Endothelial cell (in vitro differentiated cells): ENCODE measurements around the gene FBXW8. TPM values are rescaled to one million over a fixed set of nuclear protein-coding genes. Genes with fewer than 3 reads are reported as not detected.
"Not testable (repeated sequence)": the region's sequence is repeated elsewhere in the genome, so short reads cannot be mapped to it uniquely, and the experiment has no call there.

ENCODE experiments used
- DNase-seq: peaks from one replicate; pipeline ENCODE4 v3.0.0; 2021; ENCODE audit warnings: low spot score
- H3K27ac Mint-ChIP-seq: one replicate; pipeline ENCODE4 v1.8.0; 2021; ENCODE audit warnings: mixed read lengths, inconsistent platforms; ENCODE audit not compliant: unreplicated experiment
- H3K27me3 Mint-ChIP-seq: one replicate; pipeline ENCODE4 v1.8.0; 2021; ENCODE audit warnings: mild to moderate bottlenecking, moderate library complexity, mixed read lengths, inconsistent platforms; ENCODE audit not compliant: unreplicated experiment
- H3K36me3 Mint-ChIP-seq: one replicate; pipeline ENCODE4 v1.8.0; 2021; ENCODE audit warnings: mild to moderate bottlenecking, low read depth, mixed read lengths, inconsistent platforms; ENCODE audit not compliant: unreplicated experiment
- H3K4me1 Mint-ChIP-seq: one replicate; pipeline ENCODE4 v1.8.0; 2021; ENCODE audit warnings: mild to moderate bottlenecking, mixed read lengths, inconsistent platforms; ENCODE audit not compliant: unreplicated experiment
- H3K4me3 Mint-ChIP-seq: one replicate; pipeline ENCODE4 v1.8.0; 2021; ENCODE audit warnings: mild to moderate bottlenecking, mixed read lengths, inconsistent platforms; ENCODE audit not compliant: unreplicated experiment
- H3K9me3 Mint-ChIP-seq: one replicate; pipeline ENCODE4 v1.8.0; 2021; ENCODE audit warnings: mixed read lengths, inconsistent platforms; ENCODE audit not compliant: unreplicated experiment
- CTCF ChIP-seq: fragments of 200-600 bp; sonication (generic); IDR thresholded peaks from one replicate; pipeline ENCODE4 v1.5.0; 2021; ENCODE audit warnings: antibody characterized with exemption; ENCODE audit not compliant: unreplicated experiment
- total RNA-seq: library from RNA; stranded (reverse); fragmentation: NEBNext Ultra II Directional; extraction: Animal tissue kit (Norgen Biotek cat#: 25700); gene quantifications from one replicate; pipeline ENCODE4 v1.2.1, GENCODE V29; 2021; ENCODE audit not compliant: unreplicated experiment

The FBXW8 gene
- total RNA-seq, 1 donor from 2014 or later, result 17.8 TPM

DNA sequence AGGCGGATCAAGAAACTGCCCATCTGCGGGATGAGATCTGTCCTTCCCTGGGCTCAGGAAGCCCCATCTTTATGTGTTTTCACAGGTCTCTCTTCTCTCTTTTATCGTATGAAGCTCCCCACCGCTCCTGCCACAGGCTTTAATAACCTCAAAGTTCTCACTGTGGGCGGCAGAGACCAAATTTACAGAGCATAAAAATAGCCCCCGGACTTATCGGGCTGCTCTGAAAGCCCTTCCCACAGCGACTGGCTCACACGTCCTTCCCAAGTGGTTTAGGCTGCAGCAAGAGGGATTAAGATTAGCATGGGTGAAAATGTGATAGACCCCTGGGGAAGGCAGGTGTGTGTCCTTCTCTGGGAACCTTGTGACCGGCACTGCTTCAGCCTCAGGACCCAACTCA, 140.6 kb downstream of the FBXW8 start:
- H3K4me3 Mint-ChIP-seq, result no peak overlapping the region
- peaks cover 20% of the 10 kb centered on the region for H3K27me3 Mint-ChIP-seq
- peaks cover 37% of the 10 kb centered on the region for H3K4me1 Mint-ChIP-seq
- H3K27ac Mint-ChIP-seq, result no peak overlapping the region
- H3K36me3 Mint-ChIP-seq, result peaks cover 3% of the 10 kb centered on the region
- no peak for DNase-seq
- TF ChIP-seq CTCF, result no peak
- H3K9me3 Mint-ChIP-seq, result no peaks in the 10 kb centered on the region

DNA sequence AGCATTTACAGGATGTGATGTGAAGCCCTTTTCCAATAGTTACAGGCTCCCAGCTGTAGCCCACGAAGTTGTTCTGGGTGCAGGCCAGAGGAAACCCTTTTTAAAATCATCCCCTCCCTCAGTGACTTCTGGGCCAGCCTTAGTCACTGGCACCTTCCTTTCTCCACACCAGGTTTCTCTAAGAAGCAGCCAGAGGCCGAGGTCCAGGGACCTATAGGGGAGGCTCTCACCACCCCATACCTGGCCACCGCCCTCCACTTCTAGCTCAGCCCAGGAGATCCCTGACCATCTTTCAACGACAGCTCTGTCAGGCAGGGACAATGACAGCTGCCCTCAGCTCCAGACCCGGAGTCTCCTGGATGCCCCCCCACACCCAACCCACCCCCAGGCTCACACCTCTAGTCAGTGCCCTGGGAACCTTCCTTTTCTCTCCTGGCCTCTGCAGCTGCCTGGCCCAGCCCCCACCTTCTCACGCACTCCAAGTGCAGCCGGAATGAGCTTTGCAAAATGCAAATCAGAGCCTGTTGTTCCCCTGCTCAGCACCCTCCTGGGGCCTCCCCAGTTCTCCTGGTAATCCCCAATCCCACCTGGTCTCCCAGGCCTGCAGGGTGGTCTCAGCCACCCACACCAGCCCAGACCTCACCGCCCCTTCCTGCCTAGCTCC, 141.8 kb downstream of the FBXW8 start:
- H3K36me3 Mint-ChIP-seq, result peaks cover 3% of the 10 kb centered on the region
- no peak for DNase-seq
- H3K27me3 Mint-ChIP-seq, result peaks cover 17% of the 10 kb centered on the region
- peaks cover 37% of the 10 kb centered on the region for H3K4me1 Mint-ChIP-seq
- TF ChIP-seq CTCF, result no peak
- no peak overlapping the region for H3K4me3 Mint-ChIP-seq
- no peak overlapping the region for H3K27ac Mint-ChIP-seq
- H3K9me3 Mint-ChIP-seq, result no peaks in the 10 kb centered on the region

DNA sequence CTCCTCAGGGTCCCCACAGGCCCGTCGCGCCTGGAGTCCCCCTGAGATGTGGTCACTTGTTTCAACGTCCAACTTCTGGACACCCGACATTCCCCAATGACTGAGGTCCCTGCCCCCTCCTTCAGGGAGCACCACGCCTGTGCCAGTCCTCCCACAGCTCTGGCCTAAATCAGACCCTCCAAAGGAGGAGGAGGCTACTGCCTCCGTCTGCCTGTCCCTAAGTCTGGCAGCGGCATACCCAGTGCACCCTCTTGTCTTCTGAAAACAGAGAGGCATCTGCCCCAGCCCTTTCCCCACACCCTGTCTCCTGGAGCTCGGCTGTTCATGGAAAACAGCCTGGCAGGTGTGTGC, 142.3 kb downstream of the FBXW8 start:
- TF ChIP-seq CTCF, result no peak
- peaks cover 3% of the 10 kb centered on the region for H3K36me3 Mint-ChIP-seq
- H3K27ac Mint-ChIP-seq, result no peak overlapping the region
- H3K9me3 Mint-ChIP-seq, result no peaks in the 10 kb centered on the region
- no peak for DNase-seq
- H3K4me1 Mint-ChIP-seq, result peaks cover 33% of the 10 kb centered on the region
- H3K4me3 Mint-ChIP-seq, result no peak overlapping the region
- peaks cover 16% of the 10 kb centered on the region for H3K27me3 Mint-ChIP-seq

DNA sequence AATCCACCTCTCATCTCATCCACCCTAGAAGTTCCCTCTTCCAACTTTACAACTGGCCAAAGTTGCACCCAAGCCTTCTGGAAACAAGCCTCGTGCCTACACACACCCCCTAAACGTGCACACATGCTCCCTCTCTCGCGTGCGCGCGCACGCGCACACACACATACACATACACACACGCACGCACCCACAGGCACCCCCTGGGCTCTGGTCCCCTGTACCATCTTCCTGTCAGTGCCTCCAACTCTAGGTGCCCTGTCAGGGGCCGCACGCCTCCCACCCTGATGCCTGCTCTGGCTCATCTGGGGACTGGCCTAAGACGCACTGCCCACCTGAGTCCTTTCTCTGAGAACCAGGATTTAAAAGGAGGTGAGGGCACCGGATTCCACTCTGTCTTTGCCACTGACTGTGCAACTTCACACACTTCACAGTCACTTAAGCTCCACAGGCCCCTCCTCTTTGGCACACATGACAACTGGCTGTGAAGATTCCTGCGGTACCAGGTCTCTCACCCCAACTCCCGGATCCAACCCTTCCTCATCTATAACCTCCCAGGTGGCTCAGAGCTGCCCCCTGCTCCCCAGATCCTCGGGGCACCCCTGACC, 142.9 kb downstream of the FBXW8 start:
- TF ChIP-seq CTCF, result no peak
- Mint-ChIP-seq H3K9me3 (no peaks in the 10 kb centered on the region), H3K27me3 (peaks cover 12% of the 10 kb centered on the region), H3K4me3 (peak overlapping the region; percentile 77), H3K4me1 (peaks cover 27% of the 10 kb centered on the region), H3K27ac (peak overlapping the region; percentile 85), H3K36me3 (peaks cover 3% of the 10 kb centered on the region)
- DNase-seq, result no peak

DNA sequence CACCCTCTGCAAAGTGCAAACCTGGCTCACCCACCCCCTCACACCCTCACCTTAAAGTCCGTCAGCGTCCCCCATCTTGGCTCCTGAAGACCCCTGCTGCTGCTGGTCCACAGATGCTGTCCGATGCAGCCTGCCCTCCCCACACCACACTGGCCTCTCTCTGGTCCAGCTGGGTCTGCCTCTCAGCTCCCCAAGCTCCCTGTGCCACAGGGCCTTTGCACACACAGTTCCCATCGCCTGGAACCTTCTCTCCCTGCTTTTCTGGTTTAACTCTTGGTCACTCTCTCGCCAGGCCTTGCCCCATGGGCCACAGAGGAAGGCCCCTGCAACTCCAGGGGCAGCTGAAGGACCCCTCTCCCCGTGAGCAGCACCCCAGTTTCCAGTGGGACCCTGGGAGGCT, 143.5 kb downstream of the FBXW8 start:
- TF ChIP-seq CTCF, result no peak
- Mint-ChIP-seq H3K4me3 (no peak overlapping the region), H3K36me3 (peaks cover 3% of the 10 kb centered on the region), H3K27me3 (peaks cover 11% of the 10 kb centered on the region), H3K9me3 (no peaks in the 10 kb centered on the region), H3K27ac (no peak overlapping the region), H3K4me1 (peaks cover 22% of the 10 kb centered on the region)
- DNase-seq, result no peak

GRCh38 chr12:117057626-117058025, 146.9 kb downstream of the FBXW8 start:
- H3K9me3 Mint-ChIP-seq, H3K36me3 Mint-ChIP-seq, DNase-seq, H3K4me3 Mint-ChIP-seq, H3K27ac Mint-ChIP-seq: not testable (repeated sequence)
- Mint-ChIP-seq H3K27me3 (peaks cover 11% of the 10 kb centered on the region), H3K4me1 (peaks cover 17% of the 10 kb centered on the region)
